GM21723 (cell line): ENCODE measurements around the gene F10.
"Not testable (repeated sequence)": the region's sequence is repeated elsewhere in the genome, so short reads cannot be mapped to it uniquely, and the experiment has no call there.

Experiments
- ATAC-seq: cut with Tn5 transposase; IDR thresholded peaks from one replicate; pipeline ENCODE4 v1.9.1; 2021; ENCODE audit warnings: mild to moderate bottlenecking, moderate library complexity; ENCODE audit not compliant: unreplicated experiment

The F10 gene

GRCh38 chr13:113122550-113123225 lies at the start of gene F10:
Gene F10 (plus strand): TSS chr13:113122799. CDS start chr13:113122856, 57 bp downstream.
- ATAC-seq, result no peak

DNA sequence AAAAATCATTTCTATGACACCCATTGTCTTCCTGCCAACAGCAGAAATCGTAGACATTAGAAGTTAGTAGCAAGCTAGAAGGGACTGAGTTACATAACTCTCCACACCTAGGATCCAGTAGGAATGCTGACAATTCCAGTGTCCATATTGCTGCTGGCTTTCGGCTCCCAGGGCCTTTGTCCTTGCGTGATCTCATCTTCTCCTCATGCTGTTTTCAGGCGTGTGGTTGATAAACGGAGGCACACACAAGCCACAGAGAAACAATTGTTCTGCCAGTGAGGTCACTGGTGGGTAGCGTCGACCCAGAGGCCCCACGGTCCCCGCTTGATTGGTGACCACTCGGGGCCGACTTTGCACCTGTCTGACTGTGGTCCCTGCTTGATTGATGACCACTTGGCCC lies 48.7 kb upstream of the F10 start:
- no peak for ATAC-seq

- no peak for ATAC-seq
Observed at GRCh38 chr13:113074401-113074800, 48.2 kb upstream of the F10 start.

DNA sequence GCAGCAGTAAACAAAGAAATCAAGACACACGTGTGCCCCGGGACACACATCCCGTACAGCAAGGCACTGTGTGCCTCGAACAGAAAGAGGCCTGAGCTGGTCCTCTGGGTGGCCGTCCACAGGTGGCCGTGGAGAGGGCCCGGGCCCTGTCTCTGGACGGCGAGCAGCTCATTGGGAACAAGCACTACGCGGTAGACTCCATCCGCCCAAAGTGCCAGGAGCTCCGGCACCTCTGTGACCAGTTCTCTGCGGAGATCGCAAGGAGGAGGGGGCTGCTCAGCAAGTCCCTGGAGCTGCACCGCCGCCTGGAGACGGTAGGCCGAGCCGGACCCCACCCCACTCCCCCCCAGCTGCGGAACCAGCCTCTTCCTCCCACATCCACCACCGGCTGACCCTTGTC lies 47.7 kb upstream of the F10 start:
- ATAC-seq, result no peak

- no peak for ATAC-seq
Observed at GRCh38 chr13:113075711-113076110, 46.9 kb upstream of the F10 start.

- no peak for ATAC-seq
Observed at GRCh38 chr13:113076681-113077401, 45.8 kb upstream of the F10 start.

DNA sequence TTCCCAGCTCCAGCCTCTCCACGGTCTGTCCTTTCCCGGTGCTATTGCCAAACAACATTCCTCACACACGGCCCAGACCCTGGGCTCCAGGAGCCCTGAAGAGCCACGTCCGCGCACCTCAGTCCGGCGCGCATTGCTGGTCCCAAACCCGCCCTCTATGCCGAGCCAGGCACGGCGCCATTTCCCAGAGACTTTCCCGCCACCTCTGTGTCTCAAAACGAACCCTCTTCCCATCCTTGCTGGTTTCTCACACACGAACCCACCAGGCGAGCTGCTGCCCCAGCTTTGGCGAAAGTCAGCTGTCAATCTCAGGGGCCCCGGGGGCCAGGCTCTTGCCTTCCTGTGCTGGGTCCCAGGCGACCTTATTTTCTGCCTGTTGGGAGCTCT lies 45.0 kb upstream of the F10 start:
- ATAC-seq, result no peak

DNA sequence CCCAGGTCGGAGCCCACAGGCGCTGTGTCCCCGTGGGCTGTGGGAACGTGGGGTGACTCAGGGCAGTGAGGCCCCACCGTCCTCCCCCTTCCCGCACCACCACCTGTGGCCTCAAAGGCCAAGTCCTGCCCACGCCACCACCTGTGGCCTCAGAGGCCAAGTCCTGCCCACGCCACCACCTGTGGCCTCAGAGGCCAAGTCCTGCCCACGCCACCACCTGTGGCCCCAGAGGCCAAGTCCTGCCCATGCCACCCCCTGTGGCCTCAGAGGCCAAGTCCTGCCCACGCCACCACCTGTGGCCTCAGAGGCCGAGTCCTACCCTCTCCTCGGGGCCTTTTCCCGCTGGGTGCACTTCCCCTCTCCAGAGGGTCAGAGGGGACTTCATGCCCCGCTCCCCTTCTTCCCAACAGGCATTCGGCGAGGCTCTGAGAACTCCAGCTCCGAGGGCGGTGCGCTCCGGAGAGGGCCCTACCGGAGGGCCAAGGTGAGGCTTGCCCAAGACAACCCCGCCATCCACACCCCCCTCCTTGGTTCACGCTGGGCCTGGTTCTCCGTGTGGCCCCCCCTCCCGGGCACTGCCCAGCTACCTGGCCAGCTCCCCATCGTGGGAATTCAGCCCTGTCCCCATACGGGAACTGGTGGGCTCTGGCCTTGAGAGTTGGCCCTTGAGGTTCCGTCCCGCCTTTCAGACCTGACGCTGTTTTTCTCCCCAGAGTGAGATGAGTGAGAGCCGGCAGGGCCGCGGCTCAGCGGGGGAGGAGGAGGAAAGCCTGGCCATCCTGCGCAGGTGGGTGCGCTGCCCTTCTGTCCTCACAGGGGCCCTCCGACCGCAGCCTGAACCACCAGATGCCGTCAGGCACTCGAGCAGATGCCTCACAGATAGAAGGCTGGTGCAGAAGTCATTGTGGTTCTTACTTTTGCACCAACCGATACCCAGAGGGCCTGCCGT lies 44.4 kb upstream of the F10 start:
- ATAC-seq, result no peak

GRCh38 chr13:113078902-113079780 lies 43.5 kb upstream of the F10 start:
- no peak for ATAC-seq

- ATAC-seq, result not testable (repeated sequence)
Observed at GRCh38 chr13:113079781-113080080, 42.9 kb upstream of the F10 start.

- no peak for ATAC-seq
Observed at GRCh38 chr13:113080361-113080831, 42.2 kb upstream of the F10 start.

DNA sequence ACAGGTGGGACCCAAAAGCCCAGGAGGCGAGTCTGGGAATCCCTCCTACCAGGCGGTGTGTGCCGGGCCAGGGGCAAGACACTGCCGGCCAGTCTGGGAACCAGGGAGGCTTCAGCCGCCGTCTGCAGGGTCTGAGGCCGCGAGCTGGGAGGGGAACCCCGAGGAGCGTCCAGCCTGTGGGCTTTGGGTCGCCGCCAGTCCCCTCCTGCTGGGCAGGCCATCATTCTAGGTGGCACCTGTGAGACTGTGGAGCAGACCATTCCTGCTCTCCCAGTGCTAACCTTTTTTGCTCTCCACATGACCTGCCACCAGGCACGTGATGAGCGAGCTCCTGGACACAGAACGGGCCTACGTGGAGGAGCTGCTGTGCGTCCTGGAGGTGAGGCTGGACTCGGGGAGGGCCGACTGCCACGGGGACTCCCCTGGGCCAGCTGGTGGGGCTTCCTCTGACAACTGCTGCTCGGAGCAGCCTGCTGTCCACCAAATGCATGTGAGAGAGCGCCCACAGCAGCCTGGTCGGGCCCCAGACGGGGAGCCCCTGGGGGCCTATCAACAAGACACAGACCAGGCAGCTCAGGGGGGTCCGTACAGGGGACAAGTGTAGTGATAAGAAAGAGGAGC lies 41.6 kb upstream of the F10 start:
- no peak for ATAC-seq

- no peak for ATAC-seq
Observed at GRCh38 chr13:113082198-113083021, 40.2 kb upstream of the F10 start.

DNA sequence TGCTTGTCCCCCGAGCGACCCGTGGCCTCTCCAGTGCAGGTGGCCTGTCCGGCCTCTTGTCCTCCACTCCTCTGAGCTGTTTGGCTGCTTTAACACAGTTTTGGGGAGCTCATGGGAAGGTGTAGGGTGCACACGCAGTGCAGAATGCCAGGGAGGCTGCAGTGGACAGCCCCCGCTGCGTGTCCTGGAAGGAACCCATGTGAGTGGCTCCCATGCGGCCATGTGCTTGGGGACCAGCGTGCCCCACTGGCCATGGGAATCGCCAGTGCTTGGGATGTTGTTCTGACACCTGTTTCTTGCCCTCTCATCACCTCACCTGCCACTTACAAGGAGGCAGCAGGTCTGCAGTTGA lies 39.6 kb upstream of the F10 start:
- no peak for ATAC-seq

- no peak for ATAC-seq
Observed at GRCh38 chr13:113083402-113084061, 39.1 kb upstream of the F10 start.

GRCh38 chr13:113084094-113084942 lies 38.3 kb upstream of the F10 start:
- ATAC-seq, result no peak

DNA sequence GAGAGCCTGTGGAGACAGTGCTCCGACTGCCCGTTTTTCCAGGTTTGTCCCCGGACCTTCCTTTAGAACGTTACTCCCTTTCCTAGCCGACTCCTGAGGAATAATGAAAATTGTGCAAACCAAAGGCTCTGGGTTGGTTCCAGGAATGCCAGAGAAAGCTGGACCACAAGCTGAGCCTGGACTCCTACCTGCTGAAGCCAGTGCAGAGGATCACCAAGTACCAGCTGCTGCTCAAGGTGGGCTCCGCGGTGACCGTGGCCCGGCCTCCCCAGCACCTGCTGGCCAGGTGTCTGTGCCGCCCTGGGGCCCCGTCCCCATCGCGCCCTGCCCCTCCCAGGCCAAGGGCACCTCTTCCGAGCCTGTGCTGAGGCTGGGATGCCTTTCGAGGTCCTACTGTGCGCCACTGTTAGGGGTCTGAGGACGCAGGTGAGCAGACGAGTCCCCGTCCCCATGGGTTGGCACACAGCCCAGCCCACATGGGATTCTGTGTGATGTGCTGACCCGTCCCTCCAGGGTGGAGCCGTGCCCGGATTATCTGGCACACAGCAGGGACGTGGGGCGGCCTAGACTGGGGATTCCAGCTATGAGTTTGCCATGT lies 37.6 kb upstream of the F10 start:
- ATAC-seq, result no peak
